Ecto neural progenitor cell (in vitro differentiated cells): ENCODE data around the gene AGL.
"Not testable (repeated sequence)": the region's sequence is repeated elsewhere in the genome, so short reads cannot be mapped to it uniquely, and the experiment has no call there.

Source experiments
- DNase-seq: peaks from one replicate; pipeline ENCODE4 v3.0.0-alpha.2; 2018; ENCODE audit warnings: low spot score

Gene AGL

DNA sequence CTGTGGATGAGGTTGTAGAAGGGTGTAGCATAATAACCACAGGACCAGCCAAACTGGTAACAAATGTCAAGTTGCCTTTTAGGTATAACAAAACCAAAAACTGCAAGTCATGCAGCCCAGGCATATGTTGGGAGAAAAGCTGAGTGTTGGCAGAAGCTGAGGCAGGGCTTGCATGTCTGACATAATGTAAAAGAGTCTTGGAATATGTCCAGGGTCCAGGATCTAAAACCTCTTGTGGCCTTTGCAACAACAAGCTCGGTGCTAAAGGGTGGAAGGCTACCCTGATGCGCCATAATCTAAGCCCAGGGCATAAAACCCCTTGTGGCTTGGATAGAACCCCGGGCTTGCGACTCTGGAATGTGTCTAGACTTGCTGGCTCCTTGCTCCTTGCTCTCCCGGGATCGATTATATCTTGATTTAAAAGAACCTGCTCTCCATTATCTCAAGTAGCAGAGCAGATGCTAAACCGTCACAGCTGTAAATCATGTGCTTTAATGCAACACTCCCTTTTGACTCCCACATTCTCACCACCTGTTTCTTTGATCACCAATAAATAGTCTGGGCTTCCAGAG, 93.1 kb downstream of the AGL start:
- no peak for DNase-seq

DNA sequence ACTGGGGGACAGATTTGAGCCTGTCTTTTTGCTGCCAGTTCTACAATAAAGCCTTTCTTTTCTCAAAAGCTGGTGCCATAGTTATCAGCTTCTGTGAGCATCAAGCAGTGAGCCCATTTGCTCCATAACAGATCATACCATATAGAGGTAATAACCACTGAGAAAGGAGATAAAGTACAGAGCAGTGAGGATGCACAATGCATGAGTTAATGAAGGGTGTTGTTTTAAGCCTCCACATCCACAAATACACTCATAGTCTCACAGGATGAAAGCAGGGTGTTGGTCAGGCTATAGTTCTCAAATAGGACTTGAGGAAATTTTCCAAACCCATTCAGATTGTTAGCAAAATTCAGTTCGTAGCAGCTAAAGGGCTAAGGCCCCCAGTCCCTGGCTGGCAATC, 94.0 kb downstream of the AGL start:
- no peak for DNase-seq

DNA sequence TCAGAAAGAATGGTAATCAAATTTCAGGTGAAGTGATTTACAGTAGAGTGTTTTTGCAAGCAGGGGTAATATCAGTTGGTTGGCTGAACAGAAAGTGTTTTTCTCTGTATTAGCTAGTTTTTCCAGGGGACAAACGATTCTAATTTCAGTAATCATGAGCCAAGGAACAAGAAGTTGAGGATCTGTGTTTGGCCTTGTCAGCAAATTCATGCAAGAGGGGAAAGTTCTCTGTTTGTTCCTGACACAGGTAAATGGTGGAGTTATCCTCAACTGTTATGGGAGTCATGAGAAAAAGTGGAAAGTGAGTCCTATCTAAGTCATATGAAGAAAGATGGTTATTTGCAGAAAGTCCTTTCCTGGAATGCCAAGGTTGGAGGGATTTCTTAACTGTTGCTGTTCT, 95.0 kb downstream of the AGL start:
- no peak for DNase-seq

DNA sequence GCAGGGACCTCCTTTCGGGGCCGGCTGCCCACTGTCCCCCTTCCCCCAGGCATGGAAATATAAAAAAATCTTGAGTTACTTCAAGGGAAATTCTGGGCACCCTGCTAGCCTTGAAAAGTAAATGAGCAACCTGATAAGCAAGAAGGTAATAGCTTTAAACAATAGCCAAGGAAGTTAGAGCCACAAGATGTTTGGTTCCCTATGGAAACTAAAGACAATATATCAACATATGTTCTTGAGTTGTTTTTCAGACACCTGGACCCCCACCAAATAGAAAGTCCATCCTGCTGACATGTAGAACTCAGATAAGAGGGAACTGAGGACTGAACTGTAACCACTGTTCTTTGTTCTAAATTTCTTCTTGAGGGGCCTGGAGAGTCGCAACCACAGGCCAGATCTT, 100.3 kb downstream of the AGL start:
- DNase-seq: no peak

DNA sequence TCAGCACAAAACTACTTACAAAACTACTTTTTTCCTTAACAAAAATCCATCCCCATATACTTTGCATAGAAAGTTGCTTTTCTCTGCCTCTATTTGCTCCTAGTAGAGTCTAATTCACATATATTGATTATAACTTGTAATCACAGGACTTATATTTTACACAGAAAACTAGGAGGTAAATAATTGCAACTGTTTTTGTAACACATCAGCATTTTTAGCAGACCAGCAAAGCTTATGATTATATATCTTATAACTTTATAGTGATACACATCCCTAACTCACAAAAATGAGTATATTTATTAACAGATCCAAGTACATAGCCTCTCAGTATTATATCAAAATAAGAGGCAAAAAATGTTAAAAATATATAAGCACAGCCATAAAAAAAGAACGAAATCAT, 102.4 kb downstream of the AGL start:
- DNase-seq: no peak

DNA sequence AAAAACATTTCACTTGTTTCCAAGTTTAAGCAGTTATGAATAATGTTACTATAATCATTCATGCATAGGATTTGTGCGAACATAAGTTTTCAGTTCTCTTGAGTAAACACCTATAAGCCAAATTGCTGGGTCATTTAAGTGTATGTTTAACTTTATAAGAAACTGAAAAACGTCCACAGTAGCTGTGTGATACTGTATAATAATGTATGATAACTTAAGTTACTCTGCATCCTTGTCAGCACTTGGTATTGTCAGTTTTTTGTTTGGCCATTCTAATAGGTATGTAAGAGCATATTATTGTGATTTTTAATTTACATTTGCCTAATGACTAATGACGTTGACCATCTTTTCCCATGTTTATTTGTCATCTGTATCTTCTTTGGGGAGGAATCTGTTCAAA, 105.2 kb downstream of the AGL start:
- DNase-seq: no peak

DNA sequence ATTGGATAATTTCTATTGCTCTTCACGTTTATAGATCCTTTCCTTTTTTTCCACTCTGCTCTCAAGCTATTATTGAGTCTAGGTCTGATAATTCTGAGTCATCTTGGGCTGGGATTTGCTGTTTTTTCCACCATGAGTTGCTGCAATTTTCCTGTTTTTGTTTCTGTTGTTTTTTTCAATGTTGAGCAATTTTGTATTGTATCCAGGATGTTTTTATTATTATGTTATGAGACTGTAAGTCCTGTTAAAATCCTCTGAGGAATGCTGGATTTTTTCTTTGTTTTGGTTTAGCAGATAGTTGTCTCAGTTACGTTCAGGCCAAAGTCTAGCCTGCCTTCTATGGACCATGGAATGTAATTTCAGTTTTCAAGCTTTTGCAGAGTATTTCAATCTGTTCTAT, 106.6 kb downstream of the AGL start:
- no peak for DNase-seq

DNA sequence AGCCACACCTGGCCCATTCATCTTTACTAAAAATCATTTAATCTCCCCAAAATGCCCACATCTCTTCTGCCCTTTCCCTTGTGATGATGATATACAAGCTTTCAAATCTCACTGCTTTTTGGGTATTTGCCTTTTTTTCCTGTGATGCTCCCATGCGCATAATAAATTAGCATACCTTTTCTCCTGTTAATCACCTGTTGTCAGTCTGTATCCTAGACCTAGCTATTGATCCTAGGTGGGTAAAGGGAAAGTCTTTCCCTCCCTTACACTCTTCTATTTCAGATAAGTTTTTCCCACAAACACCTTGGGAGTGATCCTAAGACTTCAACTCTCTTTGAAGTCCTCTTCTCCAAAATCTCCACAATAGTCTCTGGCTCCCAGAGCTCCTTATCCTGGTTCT, 107.7 kb downstream of the AGL start:
- no peak for DNase-seq

DNA sequence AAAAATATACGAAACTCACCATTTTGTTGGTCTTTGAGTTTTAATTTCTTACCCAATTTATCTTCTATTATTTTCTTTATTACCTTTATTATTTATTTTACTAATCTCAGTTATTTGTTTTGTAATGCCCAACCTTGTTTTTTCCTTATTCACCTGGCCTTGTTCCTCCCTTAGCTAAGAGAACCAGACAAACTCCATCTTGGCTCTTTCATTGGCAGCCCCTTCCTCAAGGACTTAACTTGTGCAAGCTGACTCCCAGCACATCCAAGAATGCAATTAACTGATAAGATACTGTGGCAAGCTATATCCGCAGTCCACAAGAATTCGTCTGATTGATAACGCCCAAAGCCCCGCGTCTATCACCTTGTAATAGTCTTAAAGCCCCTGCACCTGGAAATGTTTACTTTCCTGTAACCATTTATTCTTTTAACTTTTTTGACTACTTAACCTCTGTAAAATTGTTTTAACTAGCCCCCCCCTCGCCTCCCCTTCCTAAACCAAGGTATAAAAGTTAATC, 109.1 kb downstream of the AGL start:
- not testable (repeated sequence) for DNase-seq

DNA sequence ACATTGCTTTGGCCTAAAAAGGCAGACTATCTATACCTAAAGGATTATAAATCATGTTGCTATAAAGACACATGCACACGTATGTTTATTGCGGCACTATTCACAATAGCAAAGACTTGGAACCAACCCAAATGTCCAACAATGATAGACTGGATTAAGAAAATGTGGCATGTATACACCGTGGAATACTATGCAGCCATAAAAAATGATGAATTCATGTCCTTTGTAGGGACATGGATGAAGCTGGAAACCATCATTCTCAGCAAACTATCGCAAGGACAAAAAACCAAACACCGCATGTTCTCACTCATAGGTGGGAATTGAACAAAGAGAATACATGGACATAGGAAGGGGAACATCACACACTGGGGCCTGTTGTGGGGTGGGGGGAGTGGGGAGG, 110.1 kb downstream of the AGL start:
- DNase-seq: not testable (repeated sequence)

DNA sequence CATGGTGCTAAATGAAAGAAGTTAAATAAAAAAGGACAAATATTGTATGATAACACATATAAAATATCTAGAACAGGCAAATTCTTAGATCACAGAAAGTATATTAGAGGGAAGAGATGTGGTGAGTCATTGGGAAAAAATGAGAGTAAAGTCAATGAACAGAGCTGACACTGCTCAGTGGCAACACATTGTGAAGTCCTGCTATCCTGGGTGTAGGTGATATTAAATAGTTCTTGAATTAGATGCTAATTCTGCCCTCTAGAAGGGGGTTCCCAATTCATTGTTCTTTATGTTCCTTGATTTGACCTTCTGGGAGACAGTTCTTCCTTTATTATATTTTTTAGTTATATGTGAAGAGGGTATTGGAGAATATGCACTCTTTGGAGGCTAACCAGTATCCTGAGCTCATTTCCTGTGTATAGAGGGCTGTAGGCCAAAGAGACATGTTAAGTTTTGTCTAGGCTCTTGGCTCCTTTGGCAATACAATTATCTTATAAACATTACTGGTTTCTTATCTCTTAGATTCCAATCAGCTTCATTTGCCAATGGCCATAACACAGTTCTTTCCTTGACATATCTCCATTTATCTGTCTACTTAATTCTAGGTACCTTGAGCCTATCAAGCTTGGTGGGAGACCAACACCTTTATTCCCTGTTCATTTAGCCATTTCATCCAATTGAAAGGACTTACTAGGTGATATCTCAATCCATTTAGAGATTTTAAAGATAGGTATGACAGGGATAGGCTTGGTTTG, 113.1 kb downstream of the AGL start:
- DNase-seq: no peak

DNA sequence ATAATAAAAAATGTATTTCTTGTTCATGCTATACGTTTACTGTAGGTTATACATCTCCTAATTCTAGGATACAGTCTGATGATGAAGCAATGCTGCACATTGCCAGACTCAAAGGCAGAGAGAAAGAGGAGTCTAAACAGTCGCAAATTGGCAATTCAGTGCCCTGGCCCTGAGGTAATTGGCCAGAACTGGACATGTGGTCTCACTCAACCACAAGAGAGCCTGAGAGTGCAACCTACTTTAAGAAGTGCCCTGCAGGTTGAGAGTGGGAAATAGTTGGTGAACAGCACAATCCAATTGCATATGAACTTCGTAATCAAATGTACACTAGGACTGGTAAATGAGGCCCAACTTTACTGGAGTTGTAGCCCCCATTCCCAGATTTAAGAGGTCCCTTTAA, 114.6 kb downstream of the AGL start:
- no peak for DNase-seq

DNA sequence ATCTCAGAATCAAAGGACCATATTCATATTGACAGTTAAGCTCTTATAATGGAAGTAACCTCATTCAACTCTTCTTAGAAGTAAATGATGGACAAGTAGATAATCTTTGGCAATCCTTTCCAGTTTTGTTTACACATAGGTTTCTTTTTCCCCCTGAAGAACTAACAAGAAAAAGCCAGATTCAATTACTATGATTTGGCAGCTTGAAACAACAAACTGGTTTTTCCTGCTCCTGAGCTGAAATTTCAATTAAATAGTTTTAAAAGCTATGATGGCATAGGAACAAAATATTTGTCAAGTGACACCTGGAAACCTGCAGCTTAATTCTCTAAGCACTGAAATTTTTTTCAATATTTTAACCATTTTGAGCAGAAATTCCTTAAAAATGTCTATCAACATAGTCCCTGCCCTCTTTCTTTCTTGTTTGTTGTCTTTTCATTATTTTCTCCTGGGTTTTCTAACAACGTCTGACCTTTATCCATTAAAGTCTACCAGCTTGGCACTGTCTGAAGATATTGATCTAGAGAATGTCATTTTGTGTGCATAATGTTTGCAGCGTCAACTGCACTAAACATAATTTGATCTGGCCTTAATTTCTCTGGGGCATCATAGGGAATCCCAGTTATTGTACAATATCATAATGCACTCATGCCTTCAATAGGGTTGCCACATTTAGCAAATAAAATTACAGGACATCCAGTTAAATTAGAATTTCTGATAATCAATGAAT, 115.7 kb downstream of the AGL start:
- no peak for DNase-seq

DNA sequence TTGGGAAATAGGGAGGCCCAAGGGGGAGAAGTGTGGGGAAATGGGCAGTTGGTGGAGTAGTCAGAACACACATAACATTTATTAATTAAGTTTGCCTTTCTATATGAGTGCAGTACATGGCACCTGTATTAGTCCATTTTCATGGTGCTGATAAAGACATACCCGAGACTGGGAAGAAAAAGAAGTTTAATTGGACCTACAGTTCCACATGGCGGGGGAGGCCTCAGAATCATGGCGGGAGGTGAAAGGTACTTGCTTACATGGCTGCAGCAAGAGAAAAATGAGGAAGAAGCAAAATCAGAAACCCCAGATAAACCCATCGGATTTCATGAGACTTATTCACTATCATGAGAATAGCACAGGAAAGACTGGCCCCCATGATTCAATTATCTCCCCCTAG, 118.1 kb downstream of the AGL start:
- DNase-seq: no peak

DNA sequence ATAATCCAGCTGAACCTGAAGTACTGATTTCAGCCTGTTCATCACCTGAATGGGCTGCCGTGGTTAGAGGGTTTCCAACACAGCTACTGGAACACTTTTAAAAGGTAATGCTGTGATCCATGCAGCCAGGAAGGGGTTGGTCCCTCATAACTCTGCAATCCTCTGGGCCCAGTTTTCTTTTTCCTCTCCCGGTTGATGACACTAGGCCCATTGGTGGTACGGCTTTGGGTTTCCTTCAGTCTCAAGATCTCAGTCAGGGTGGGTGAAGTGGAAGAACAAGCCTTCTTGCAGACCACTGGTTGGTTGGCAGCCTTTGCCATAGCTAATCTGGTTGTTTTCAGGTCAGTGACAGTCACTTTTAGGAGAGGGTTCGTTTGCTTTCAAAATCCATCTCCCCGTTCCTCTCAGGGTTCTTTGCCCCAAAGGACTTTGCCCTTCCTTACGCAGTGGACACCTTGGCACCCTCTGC, 119.1 kb downstream of the AGL start:
- no peak for DNase-seq

DNA sequence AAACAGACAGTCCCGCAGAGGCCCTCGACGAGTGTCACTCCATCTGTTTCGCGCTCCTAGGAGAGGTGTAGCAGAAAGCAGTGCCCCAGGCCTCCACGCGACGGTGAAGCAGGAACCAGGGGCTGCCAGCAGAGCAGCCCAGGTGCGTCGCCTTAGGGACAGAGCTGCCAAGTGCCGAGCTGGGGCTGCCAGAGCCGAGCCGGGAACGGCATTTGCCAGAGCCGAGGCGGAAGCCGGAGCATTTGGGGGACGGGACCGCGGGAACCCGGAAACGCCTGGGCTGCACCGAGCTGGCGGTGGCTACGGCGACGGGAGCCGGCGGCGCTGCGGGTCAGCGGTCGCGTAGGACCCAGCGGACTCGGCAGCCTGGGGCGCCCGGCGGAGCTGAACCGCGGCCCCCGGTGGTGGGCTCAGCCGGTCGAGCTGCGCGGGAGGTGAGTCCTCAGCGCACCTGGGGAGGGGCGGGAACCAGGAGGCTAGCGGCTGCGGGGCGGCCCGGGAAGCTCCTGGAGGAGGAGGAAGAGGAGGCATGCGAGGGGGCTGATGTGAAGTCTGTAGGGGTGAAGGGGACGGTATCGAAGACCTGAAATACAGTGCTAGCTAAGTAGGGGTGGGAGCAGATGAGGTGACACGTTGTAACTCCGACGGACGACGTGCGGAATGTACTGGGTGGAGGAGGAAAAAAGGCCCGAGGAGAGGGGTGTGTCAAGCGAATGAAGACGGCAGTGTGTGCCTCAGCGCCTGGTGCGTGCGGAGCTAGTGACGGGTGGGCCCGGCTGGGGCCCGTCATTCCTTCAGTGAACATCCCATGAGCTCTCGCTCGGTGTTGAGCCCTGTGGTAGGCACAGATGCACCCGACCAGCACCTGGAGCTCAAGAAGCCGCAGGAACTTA, 119.8 kb downstream of the AGL start, which contains the start of gene SLC35A3:
SLC35A3 (plus strand) TSS at position 268 of the 893 bp plus-strand sequence. CDS start 23,559 bp downstream, outside the sequence.
- DNase-seq: peak; percentile 90

DNA sequence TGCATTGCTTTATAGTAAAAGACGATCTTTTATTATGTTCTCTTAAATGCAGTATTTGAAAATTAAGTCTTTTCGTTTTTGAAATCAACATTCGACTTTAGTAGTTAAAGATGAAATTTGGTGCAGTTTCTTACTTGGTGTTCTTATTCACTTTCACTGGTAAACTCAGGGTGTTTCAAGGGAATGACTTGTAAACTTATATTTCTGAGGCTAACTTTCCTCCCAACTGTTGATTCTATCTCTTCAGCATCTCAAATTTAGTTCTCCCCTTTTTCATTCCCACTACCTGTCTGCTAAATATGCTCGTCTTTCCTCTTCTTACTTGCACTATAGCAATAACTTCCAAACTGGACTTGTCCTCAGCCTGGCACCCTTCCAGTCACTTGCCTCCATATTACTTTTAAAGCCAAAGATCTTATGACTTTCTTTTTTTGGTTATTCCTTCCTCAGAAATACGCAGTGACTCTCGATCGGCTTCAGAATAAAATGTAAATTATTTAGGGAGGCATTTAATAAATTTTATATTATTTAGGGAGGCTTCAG, 120.6 kb downstream of the AGL start:
- no peak for DNase-seq

DNA sequence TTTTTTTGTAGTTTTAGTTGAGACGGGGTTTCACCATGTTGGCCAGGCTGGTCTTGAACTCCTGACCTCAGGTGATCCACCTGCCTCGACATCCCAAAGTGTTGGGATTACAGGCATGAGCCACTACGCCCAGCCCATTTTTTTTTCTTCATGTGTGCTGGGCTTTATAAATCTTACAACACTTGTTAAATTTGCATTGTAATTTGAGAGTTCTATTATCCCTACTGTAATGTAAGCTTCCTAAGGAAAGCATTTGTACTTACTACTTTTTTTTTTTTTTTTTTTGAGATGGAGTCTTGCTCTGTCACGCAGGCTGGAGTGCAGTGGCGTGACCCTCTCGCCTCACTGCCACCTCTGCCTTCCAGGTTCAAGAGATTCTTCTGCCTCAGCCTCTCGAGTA, 121.9 kb downstream of the AGL start:
- not testable (repeated sequence) for DNase-seq
